Common myeloid progenitor, CD34-positive (primary cell): ENCODE data around the gene PDLIM1.
"Not testable (repeated sequence)": the region's sequence is repeated elsewhere in the genome, so short reads cannot be mapped to it uniquely, and the experiment has no call there.

ENCODE experiments used
- CTCF ChIA-PET: fragments of 350-600 bp; sonication (Branson Sonifier 250); formaldehyde crosslinking; loops from one replicate; lab custom pipeline; 2021; ENCODE audit warnings: antibody characterized with exemption; lab: Charles Lee
- POLR2A ChIA-PET: fragments of 350-600 bp; sonication (Branson Sonifier 250); formaldehyde crosslinking; loops from one replicate; lab custom pipeline; 2021; ENCODE audit warnings: antibody characterized with exemption; lab: Charles Lee
- DNase-seq, 3 donors: peaks; one replicate each; pipeline versions ENCODE4 v3.0.0 to v3.0.0-alpha.2; 2013
- H3K27ac ChIP-seq, 2 experiments: 1 replicate in 1 of 2; 2 replicates in 1 of 2; pipeline ENCODE4 v1.7.0; 2013; ENCODE audit warnings: inconsistent platforms in 2 of 2, low read length in 2 of 2, mild to moderate bottlenecking in 2 of 2, low read depth in 1 of 2, moderate library complexity in 1 of 2; ENCODE audit not compliant: severe bottlenecking in 2 of 2, insufficient read depth in 1 of 2, poor library complexity in 1 of 2
- H3K27me3 ChIP-seq, 5 experiments: replicated peaks in 2 of 5; 1 replicate in 3 of 5; 2 replicates in 2 of 5; pipeline versions ENCODE4 v1.6.1 to v1.7.0; 2013; ENCODE audit warnings: low read length in 4 of 5, mild to moderate bottlenecking in 2 of 5, moderate library complexity in 2 of 5, inconsistent platforms in 1 of 5; ENCODE audit not compliant: insufficient read depth in 5 of 5, control insufficient read depth in 4 of 5
- H3K36me3 ChIP-seq, 4 experiments: 1 replicate in 2 of 4; 2 replicates in 2 of 4; pipeline versions ENCODE4 v1.6.1 to v1.7.0; 2013; ENCODE audit warnings: low read length in 3 of 4, control low read depth in 1 of 4, mild to moderate bottlenecking in 1 of 4; ENCODE audit not compliant: control insufficient read depth in 4 of 4, insufficient read depth in 4 of 4
- H3K4me1 ChIP-seq, 4 experiments: 1 replicate in 3 of 4; 2 replicates in 1 of 4; pipeline versions ENCODE4 v1.6.1 to v1.7.1; 2013; ENCODE audit warnings: low read length in 3 of 4, mild to moderate bottlenecking in 3 of 4, control low read depth in 1 of 4, inconsistent platforms in 1 of 4, moderate library complexity in 1 of 4; ENCODE audit not compliant: control insufficient read depth in 4 of 4, insufficient read depth in 4 of 4; ENCODE audit errors: control extremely low read depth in 1 of 4
- H3K4me3 ChIP-seq, 7 experiments: 1 replicate in 4 of 7; 2 replicates in 3 of 7; pipeline versions ENCODE4 v1.5.1 to v1.7.0; 2013; ENCODE audit warnings: mild to moderate bottlenecking in 7 of 7, low read length in 6 of 7, moderate library complexity in 6 of 7, inconsistent platforms in 2 of 7, low read depth in 2 of 7, control low read depth in 1 of 7; ENCODE audit not compliant: insufficient read depth in 4 of 7, control insufficient read depth in 1 of 7; ENCODE audit errors: extremely low read depth in 1 of 7
- H3K9me3 ChIP-seq, 5 experiments: 1 replicate in 4 of 5; 2 replicates in 1 of 5; pipeline versions ENCODE4 v1.6.1 to v1.7.1; 2013; ENCODE audit warnings: low read length in 4 of 5, mild to moderate bottlenecking in 2 of 5, inconsistent platforms in 1 of 5, low read depth in 1 of 5, moderate library complexity in 1 of 5; ENCODE audit not compliant: control insufficient read depth in 4 of 5, insufficient read depth in 2 of 5; ENCODE audit errors: control extremely low read depth in 1 of 5
- WGBS: methylation state at CpG from one replicate; pipeline ENCODE4 v1.1.5; 2013; ENCODE audit not compliant: insufficient coverage; 5-methylcytosine and 5-hydroxymethylcytosine counted together

PDLIM1 gene

GRCh38 chr10:95233377-95234034 is 57.3 kb downstream of the PDLIM1 start:
- Histone ChIP-seq H3K9me3 (no peaks in the 10 kb centered on the region), H3K4me1 (peaks cover 0 to 8% (median 3%) of the 10 kb centered on the region in 4 experiments), H3K36me3 (peaks cover 0 to 26% (median 7%) of the 10 kb centered on the region in 4 experiments), H3K4me3 (no peak overlapping the region), H3K27me3 (no peaks in the 10 kb centered on the region), H3K27ac (no peak overlapping the region)
- CTCF ChIA-PET = interaction anchor here (1.0 to 2.1 kb wide), 3 partner anchors 10 to 13 kb away, joined by 5 to 12 read pairs (median 6); no protein-coding TSS in a partner anchor
- POLR2A ChIA-PET = no interaction called here
- no peak for DNase-seq
- 100% methylated on average over 1 of the region's 2 CpGs for WGBS

- peak; percentile 62 to 73 (median 71) for DNase-seq
- WGBS = 15% methylated on average over 27 of the region's 36 CpGs
- H3K4me1 ChIP-seq, H3K9me3 ChIP-seq, H3K27me3 ChIP-seq, POLR2A ChIA-PET: not testable (repeated sequence)
- CTCF ChIA-PET = interaction anchor here (0.6 to 1.7 kb wide), 2 partner anchors 13 to 267 kb away, joined by 3 to 7 read pairs; no protein-coding TSS in a partner anchor
- Histone ChIP-seq H3K36me3 (peaks cover 0 to 13% (median 3%) of the 10 kb centered on the region in 4 experiments), H3K27ac (peak overlapping the region in 1 of 2 experiments; percentile 34), H3K4me3 (peak overlapping the region; percentile 28 to 87 (median 74))
Measured at GRCh38 chr10:95230677-95231586, 59.9 kb downstream of the PDLIM1 start.

- H3K4me1 ChIP-seq = peaks cover 0 to 8% (median 3%) of the 10 kb centered on the region in 4 experiments
- CTCF ChIA-PET = interaction anchor here (1.1 to 1.7 kb wide), 2 partner anchors 14 kb away, joined by 4 to 7 read pairs; no protein-coding TSS in a partner anchor
- no peak overlapping the region for H3K27ac ChIP-seq
- H3K36me3 ChIP-seq = peaks cover 0 to 10% (median 4%) of the 10 kb centered on the region in 4 experiments
- no peak for DNase-seq
- no peaks in the 10 kb centered on the region for H3K9me3 ChIP-seq
- POLR2A ChIA-PET = no interaction called here
- WGBS = 68% methylated on average over 9 of the region's 10 CpGs
- H3K27me3 ChIP-seq = no peaks in the 10 kb centered on the region
- H3K4me3 ChIP-seq = peak overlapping the region in 6 of 7 experiments; percentile 28 to 87 (median 75)
Measured at GRCh38 chr10:95229724-95230627, 60.8 kb downstream of the PDLIM1 start.

GRCh38 chr10:95228934-95229723 is 61.7 kb downstream of the PDLIM1 start:
- CTCF ChIA-PET = interaction anchor here (1.1 to 1.2 kb wide), 2 partner anchors 15 to 23 kb away, joined by 4 read pairs; no protein-coding TSS in a partner anchor
- WGBS = 100% methylated on average over 7 of the region's 14 CpGs
- POLR2A ChIA-PET, H3K4me1 ChIP-seq, DNase-seq, H3K36me3 ChIP-seq, H3K27me3 ChIP-seq, H3K27ac ChIP-seq, H3K9me3 ChIP-seq, H3K4me3 ChIP-seq: not testable (repeated sequence)

GRCh38 chr10:95225136-95225535 is 65.7 kb downstream of the PDLIM1 start:
- Histone ChIP-seq H3K36me3 (peaks cover 0 to 4% (median 1%) of the 10 kb centered on the region in 4 experiments), H3K9me3 (no peaks in the 10 kb centered on the region), H3K4me1 (no peaks in the 10 kb centered on the region), H3K4me3 (no peak overlapping the region), H3K27ac (no peak overlapping the region), H3K27me3 (no peaks in the 10 kb centered on the region)
- CTCF ChIA-PET = no interaction called here
- no CpG with 5 or more reads among the region's 2 CpGs for WGBS
- DNase-seq = no peak
- POLR2A ChIA-PET = no interaction called here

- ChIA-PET POLR2A (no interaction called here), CTCF (no interaction called here)
Measured at GRCh38 chr10:95221124-95221523, 69.7 kb downstream of the PDLIM1 start.

More at GRCh38 chr10:95221124-95221523, 69.7 kb downstream of the PDLIM1 start:
- Histone ChIP-seq H3K9me3 (no peaks in the 10 kb centered on the region), H3K4me1 (peaks cover 0 to 6% (median 0%) of the 10 kb centered on the region in 4 experiments), H3K27ac (no peak overlapping the region), H3K27me3 (no peaks in the 10 kb centered on the region), H3K4me3 (no peak overlapping the region), H3K36me3 (peaks cover 0 to 4% (median 1%) of the 10 kb centered on the region in 4 experiments)
- 75% methylated on average over 4 of the region's 5 CpGs for WGBS
- no peak for DNase-seq
